NCI-H1417 (cell line): Measurements from ENCODE around the gene ILKAP.

Source experiments
- DNase-seq, 3 experiments: peaks; one replicate each; lab custom pipeline; 2025; lab: John Stamatoyannopoulos, UW

The ILKAP gene

DNA sequence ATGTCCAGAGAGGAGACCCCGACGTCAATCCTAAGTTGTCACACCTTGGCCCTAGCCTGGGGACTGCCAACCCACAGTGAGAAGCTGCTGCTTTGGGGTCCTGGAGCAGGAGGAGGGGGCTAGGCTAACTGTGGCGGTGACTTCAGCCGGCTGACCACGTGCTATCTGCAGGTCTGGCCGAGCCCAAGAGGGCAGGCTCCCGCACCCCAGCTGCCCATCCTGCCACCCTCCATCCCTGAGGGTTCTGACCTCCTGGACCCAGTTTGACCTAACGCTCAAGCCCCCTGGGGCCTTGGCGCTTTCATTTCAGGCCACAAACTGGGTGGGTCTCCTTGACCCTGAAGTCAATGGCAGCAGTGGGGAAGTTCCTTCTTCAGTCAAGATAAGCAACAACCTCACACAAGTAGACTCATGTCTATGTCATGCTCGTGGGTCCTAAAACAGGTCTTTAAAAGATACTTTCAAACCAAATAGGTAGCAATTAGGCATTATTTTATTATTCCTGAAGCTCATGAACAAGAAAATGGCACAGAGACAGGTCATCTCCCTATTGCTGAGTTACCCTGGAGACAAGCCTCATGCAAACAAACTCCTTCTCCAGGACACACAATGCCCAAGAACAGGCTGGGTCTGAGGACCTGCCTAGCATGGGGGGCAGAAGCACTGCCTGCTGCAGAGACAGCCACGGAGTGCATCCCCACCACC lies 34.1 kb upstream of the ILKAP start:
- peak in 1 of 3 experiments; percentile 35 for DNase-seq

DNA sequence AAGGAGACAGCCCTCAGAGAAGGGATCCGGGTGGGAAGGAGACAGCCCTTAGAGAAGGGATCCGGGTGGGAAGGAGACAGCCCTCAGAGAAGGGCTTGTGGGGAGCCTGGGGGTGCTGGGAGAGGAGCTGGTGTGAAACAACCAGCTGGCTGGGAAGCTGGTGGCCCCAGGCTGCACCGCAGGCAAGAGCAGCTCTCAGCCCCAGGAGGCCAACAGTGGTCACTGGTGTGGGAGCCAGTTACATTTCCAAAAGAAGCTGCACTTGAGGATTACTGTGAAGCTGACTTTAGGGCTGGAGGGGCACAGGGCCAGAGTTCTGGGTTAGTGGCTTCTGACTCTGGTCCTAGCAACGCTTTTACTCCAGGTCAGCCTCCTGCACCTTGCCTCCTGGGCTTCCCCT lies 33.1 kb upstream of the ILKAP start:
- DNase-seq, result no peak

DNA sequence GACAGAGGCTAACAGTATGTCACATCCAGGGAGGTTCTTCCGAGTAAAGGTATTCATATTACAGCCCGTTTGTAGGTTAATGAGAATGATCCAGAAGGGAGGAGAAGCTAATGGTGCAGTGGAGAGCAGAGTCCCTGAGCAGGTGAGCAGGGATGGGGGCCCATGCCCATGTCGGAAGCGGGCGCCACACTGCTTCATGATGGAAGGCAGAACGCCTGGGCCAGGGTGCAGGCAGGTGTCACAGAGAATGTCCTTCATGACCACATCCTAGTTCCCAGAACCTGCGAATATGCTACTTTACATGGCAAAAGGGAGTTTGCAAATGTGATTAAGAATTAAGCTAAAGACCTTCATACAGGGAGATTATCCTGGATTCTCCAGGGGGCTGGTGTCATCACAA lies 32.4 kb upstream of the ILKAP start:
- no peak for DNase-seq

DNA sequence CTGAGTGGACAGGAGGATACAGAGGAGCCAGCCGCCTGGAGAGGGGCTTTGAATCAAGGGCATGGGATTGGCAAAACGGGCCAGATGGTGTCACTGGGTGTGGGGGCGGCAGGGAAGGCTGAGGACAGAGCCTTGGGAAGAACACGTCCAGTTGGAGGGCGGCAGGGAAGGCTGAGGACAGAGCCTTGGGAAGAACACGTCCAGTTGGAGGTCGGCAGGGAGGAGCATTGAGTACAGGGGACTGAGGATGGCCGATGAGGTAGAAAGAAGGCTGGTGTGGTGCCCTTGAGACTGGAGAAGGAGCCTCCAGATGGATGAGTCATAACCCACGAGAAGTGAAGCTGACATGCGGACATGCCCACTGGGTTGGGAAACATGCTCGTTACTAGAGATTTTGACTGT lies 31.8 kb upstream of the ILKAP start:
- no peak for DNase-seq

DNA sequence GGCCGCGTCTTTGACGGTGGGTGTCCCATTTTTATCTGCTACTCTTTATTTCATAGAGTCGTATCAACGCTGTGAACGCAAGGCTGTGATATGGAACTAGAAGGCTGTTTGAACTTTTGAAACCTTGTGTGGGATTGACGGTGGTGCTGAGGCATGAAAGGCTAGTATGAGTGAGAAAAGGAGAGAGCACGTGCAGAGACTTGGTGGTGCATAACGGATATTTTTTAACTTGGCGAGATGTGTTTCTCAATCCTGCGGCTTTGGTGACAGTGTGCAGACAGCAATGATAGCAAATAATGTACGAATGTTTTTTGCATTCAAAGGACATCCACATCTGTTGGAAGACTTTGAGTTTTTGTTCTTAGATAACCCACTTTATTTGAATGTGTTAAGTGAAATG lies 30.1 kb upstream of the ILKAP start:
- no peak for DNase-seq

DNA sequence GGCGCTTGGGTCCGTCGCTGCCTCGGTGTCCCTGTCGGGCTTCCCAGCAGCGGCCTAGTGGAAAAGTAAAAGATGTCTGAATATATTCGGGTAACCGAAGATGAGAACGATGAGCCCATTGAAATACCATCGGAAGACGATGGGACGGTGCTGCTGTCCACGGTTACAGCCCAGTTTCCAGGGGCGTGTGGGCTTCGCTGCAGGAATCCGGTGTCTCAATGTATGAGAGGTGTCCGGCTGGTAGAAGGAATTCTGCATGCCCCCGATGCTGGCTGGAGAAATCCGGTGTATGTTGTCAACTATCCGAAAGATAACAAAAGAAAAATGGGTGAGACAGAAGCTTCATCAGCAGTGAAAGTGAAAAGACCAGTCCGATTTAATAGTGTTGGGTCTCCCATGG lies 28.3 kb upstream of the ILKAP start:
- DNase-seq, result no peak

DNA sequence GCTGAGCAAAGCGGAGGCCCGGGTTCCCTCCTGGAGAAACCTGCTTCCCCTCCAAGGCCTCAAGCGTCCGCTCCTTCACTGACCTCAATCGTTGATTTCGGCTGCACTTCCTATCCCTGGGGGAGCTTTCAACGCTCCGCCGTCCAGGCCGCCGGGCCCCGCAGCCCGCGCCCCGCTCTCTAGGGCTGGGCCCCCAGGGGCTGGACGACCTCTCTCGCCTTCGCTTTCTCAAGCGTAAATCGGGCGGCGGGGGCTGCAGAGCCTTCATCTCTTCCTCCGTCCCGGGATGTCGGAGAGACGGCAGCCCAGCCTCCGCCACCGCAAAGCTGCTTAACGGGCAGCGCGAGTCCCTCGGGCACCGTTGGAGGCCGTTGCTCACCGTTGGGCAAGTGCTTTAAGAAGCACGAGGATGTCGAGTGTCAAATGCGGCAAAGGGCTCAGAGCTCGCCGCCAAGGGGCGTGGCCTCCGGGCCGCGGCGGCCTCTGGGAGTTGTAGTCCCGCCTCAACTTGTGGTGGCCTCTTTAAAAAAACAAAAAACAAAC lies 27.8 kb upstream of the ILKAP start:
- peak; percentile 13 to 77 (median 65) for DNase-seq

DNA sequence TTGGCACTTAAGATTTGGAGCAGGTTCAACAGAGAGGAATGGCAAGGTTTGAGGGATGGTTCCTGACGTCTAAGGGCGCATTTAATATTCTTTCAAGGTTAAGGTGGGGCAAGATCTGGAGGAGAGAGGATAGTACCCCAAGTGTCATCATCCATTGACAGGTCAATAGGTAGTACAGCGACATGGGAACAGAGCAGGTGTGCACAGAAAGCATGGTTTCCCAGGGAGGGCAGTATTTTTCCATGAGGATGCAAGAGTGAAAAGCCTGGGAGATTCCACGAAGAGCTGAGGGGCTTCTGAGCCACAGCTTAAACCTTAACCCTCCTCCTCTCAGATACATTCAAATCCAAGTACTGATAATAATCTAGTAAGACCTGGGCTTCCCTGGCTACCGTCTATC lies 27.2 kb upstream of the ILKAP start:
- DNase-seq, result no peak

DNA sequence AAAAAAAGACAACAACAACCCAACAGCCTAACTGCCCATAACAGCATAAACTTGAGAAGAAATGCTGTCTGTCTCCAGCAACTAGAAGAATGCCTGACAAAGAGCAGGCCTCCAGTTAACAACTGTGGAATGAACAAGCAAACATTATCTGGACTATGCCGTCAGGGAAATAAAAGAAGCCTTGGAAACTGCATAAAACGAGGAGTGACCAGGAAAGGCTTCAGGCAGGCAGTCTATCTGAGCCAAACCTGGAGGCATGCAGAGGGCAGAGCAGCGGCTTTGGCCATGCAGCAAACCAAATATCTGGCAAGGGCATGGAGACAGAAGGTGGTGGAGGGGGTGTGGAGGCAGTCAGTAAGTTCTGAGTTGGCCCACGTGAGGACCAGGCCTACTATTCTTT lies 25.2 kb upstream of the ILKAP start:
- no peak for DNase-seq

DNA sequence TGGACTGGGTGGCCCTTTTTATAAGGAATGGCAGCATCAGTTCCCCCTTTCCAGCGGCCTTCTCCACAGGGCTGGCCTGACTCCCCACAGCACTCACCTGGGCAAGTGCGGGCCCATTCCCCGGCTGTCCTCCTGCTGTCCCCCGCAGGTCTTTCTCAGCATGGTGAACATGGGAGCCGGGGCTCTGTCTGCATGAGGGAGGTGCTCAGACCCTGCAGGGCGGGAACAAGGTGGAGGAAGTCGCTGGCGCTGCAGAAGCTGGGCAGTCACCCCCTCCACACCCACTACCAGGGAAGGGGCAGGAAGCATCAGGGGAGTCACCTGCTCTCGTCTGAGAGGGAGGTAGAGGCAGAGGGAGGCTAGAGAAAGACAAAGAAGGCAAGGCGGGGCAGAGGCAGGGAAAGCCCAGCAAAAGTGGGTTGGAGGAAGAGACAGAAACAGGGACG lies 24.1 kb upstream of the ILKAP start:
- no peak for DNase-seq

DNA sequence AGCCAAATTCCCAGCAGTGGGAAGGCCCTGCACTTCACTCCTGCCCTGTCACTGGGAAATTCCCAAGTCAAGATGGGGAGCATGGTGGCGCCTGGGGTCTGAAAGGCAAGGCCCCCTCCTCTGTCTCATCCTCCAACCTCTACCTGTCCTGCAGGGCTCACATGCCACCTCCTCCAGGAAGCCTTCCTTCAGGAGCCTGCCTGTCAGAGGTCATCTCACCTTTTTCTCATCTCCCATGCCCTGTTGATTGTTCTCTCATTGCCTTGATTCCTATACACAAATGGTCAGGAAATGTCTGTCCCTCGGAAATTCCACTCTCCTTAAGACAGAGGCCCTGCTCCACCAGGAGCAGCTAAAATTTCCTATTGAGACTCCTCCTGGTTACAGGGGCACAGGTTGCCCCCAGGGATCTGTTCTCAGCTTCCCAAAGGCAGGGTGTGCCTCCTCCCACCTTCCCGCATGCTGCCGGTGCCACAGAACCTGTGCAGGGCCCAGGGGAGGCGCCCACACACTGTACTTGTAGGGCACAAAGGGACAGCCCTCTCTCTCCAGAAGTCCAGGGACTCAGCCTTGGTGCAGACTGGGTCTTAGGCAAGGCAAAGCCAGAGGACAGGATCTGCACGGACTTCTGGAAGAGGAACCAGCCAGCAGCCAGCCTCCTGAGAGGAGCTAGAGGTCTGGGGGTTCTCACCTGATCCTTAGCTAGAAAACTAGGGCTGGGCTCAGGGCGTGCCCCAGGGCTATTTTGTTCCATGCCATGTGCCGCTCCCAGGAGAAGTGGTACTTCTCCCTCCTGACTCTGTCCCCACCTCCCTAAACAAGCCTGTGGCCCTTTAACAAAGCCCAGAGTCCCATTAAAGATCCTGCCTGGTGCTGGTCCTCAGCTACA lies 23.4 kb upstream of the ILKAP start:
- no peak for DNase-seq

DNA sequence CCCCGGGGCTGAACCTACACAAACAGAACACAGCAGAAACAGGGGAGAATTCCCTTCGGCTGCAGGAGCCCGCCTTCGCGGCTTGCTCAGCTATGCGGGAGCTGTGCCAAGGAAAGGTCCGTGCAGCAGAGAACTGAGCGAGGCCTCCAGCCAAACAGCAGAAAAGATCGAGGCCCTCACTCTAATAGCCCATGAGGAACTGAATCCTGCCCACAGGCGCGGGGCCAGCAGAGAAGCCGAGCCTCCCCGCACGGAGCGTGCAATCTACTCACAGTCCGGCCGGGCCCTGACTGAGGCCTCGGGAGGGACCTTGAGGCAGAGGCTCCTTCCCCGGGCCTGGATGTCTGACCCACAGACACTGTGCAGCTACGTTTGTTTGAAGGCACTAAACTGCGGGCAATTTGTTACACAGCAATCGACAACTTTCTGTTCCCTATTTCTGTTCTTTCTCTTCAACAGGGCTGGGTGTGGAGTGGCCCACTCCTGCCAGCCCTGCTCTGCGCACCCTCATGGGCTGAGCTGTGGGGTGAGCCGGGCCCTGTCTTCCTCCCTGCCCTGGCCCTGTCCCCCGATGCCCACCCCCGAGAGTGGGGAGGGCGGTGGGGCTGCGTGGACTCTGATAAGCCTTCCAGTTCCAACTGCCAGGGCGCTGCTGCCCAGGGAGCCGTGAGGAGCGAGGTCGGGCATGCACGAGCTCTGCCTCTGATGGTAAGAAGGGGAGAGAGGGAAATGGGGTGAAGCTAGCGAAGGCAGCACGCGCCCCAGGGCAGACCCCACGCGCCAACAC lies 22.6 kb upstream of the ILKAP start:
- no peak for DNase-seq

DNA sequence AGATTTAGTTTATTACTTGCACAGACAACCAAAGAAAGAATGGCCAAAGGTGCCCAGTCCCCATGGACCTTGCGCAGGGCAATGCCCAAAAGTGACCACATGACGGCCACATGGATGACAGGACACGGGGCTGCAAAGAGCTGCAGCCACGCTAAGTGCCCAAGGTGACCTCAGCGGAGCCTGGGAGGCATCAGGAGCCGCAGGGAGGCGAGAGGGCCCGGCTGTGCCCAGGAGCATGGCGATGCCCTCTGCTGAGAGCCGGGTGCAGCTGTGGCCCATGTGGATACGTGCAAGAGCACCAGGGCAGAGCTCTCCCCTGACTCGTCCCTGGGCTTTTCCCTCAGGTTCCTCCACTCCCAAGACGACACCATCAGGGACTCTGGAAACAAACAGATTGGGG lies 21.6 kb upstream of the ILKAP start:
- DNase-seq, result no peak

DNA sequence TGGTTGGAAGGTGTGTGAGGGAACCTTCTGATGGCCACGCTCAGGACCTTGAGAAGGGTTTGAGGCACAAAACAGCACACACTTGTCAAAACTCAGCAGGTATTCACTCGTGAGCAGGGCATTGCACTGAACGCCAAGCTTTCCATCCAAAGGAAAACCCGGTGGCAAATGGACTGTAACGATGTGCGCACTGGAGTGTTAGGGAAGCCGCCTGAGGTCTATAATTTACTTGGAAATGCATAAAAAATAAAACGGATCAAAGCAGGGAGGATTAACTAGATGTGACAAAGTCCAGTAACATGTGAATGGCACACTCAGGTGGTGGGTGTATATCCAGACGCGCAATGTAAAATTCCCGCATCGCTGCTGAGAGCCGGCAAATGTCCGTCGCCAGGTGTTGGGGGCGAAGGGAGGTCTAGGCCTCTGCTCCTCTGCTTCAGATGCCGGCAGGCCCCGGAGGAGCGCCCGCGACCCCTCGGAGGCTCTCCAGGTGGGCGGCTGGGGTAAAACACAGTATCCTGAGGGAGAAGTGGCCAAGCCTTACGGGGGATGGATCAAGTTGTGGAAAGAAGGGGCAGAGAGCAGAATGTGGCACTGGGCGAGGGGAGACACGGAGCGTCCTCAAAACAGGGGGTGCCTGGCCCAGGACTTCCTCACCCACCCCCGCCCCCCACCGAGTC lies 21.0 kb upstream of the ILKAP start:
- no peak for DNase-seq

DNA sequence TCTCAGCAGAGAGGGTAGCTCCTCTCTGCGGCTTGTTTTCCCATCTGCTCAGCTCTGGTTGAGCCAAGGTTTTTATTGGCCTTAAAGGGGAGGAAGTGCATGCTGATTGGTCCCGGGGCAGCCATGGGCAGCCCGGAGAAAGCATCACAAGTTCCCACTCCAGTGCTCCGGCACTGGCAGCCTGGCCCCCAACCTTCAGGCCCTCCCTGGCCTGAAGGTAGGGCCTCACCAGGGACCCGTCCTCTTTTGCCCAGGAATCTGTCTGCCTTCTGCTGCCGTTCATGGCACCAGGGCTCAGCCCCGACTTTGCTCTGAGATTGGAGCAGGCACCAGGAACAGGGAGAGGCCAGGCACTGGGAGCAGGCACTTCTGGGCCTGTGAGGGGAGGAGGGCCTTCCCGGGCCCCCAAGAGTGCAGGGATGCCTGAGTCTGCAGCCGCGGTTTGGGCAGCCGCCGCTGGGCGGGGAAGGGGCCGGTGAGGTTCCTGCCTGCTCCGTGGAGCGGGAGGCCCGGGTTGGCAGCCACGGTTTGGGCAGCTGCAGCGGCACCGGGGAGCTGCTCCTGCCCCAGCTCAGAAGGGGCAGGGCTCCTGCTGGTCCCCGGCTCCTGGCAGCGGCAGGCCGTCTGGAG lies 17.5 kb upstream of the ILKAP start:
- no peak for DNase-seq

DNA sequence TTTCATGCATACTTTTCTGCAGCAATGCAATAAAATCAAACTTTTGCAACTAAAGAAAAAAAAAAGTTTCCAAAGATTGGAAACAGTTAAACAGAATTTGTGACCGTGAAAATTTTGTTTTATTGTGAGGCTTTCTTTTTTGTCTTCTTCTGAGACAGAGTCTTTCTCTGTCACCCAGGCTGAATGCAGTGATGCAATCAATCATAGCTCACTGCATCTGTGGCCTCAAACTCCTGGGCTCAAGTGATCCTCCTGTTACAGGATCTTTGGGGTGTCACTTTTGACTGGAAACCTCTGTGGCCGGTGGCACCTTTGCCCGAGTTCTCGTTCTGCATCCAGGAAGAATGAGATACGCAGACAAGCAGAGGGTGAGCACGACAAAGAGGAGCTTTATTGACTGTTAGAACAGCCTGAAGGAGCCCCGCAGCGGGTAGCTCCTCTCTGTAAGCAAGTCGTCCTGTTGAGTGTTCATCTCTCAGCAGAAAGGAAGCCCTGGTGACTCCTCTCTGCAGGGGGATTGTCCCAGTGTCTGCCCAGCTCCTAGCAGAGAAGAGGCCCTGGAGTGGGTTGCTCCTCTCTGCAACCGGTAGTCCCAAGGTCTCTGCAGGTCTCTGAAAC lies 16.9 kb upstream of the ILKAP start:
- no peak for DNase-seq

DNA sequence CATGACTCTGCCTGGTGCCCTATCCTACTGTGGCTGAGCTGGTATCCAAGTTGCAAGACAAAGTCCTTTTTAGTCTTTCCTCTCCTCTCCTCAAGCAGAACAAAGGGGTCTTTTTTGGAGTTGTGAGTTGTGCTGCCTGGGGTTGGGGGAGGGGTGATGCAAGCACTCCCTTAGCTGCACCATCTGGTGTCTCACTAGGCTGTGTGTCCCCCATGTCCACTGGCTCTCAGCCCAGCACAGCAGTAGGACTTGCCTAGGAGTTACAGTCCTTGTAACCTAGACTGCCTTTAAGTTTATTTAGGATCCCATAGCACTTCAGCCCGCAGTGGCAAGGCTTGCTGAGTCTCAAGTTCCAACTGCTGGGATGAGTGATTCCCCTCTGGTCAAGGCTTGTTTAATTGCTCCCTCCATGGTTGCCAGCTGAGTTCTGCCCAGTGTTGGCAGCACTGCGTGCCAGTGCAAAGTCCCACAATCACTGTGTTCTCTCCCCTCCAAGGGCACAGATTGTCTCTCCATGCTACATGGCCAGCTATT lies 13.2 kb upstream of the ILKAP start:
- no peak for DNase-seq

DNA sequence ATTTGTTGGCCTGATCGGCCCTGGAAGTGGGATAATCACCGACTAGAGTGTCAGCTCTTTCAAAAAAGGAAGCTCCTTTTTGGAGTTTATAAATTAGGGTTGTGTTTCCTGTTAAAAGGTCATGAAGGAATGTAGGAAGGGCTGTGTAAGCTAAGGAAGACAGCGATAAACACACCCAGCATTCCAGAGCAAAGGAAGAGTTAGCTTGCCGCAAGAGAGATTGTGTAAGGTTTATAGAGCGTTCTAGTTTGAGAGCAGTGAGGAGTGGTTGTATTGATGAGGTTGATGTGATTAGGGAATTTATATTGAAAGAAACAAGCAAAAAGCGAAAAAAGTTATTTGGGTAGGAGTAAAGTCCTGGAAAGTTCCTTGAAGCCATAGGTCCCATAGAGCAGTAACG lies 3.5 kb upstream of the ILKAP start:
- DNase-seq, result no peak

DNA sequence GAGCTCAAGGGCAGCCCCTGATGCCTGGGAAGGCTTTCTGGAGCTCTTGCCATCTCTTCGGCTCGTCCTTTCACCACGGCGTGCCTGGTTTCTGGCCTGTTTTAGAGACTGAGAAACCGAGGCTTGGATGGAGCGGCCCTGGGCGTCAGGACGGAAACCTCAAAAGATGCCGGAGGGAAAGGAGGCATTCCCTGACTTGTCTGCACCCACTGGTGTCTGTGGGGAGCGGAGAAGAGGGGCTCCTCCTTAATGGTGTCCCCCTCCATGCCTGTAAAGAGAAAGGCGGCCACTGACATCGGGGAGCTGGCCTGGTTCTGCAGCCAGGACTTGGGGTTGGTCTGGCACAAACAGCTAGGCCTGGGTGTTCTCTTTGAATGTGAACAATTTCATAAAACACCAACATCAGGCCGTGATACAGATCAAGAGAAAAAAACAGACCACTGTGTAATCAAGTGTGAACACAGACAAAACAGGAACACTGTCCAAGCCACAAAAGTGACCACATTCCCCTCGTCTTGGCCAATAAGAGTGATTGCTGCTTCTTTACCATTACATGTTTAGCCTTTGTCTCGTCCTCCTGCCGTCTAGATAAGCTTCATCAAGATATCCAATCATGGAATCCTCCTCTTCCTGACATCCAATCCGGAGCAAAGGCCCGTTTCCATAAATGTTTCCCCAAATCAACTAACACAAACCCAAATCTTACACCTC lies 633 bp upstream of the ILKAP start:
- DNase-seq, result no peak
